A673 (cell line): ENCODE measurements around the gene RDH16.

Source experiments
- CTCF ChIP-seq: fragments of 300-800, 200-600 bp; sonication (generic); conservative IDR thresholded peaks from 2 replicates; pipeline ENCODE4 v1.5.1; 2017; ENCODE audit warnings: low read depth, mild to moderate bottlenecking, antibody characterized with exemption, low read length, moderate library complexity, mixed read lengths
- EZH2 ChIP-seq: fragments of 200-600 bp; sonication (generic); IDR thresholded peaks from 2 replicates; pipeline ENCODE4 v1.6.1; 2017; ENCODE audit warnings: borderline replicate concordance, low read depth, mild to moderate bottlenecking, mixed read lengths, antibody characterized with exemption, low read length; ENCODE audit not compliant: poor library complexity, severe bottlenecking

DNA sequence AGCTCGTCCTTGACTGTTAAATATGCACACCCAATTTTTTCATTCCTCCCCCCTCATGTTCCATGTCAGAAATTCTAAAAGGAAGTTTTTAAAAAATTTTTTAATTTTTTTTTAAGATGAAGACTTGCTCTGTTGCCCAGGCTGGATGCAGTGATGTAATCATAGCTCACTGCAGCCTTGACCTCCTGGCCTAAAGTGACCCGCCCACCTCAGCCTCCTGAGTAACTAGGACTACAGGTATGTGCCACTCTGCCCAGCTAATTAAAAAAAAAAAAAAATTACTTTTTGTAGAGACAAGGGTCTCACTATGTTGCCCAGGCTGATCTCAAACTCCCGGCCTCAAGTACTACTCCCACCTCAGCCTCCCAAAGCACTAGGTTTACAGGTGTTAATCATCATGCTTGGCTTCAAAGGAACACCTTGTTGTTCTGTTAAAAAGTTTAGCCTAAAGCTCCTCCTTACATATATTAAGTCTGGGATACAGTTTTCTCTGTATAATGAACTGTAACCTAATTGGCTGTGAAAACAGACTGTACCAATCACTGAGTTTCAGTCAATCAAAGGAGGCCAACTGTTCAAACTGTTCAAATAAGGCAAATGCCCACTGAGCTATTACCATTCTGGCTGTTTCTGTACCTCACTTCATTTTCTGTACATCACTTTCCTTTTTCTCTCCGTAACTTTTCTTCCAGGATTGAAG, 41.0 kb downstream of the RDH16 start:
- TF ChIP-seq EZH2 (no peak), CTCF (no peak)
